ENCODE measurements around the gene GLT6D1. TPM values are rescaled to one million over a fixed set of nuclear protein-coding genes. Genes with fewer than 3 reads are reported as not detected.

The GLT6D1 gene
- total RNA-seq, 4 donors from 2014 or later, result not detected

DNA sequence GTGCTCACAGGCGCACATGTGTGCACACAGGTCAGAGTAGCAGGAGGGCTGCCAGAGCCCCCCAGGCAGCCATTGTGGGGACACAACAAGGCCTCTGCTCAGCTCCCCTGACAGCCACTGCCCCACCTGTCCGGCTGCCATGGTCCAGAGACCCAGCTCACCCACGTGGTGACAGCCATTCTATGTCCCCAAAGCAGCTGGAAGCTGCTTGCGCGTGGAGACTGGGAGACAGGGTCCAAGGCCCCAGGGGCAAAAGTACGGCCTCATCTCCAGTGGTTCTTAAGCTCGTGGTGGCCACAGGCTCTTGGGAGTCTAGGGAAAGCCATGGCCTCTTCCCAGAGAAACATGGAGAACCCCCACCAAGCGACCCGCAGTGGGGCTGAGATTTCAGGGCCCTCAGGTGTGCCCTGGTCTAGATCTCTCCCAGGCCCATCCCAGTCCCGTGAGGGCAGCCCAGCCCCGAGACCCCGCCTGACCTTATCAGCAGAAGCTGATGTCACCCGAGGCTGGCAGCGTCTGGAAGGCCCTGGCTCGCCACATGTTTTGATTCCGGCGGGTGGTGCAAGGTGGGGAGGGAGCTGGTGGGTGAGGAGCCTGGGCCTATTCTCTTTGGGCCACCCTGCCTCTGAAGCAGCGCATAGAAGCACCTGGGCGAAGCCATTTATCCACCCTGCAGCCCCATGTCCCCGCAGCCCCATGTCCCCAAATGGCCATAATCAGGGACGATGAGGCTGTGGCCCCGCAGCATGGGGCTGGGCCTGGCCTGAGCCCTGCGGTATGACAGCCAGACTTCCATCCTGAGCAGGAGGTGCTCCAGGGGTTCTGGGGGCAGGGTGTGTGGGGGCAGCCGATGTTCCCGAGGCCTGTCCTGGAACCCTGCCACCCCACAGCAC, 31.7 kb downstream of the GLT6D1 start:
- DNase-seq, result no peak
- Histone ChIP-seq H3K27me3 (peaks cover 0 to 54% (median 0%) of the 10 kb centered on the region in 4 donors), H3K27ac (no peak overlapping the region), H3K4me3 (no peak overlapping the region), H3K9me3 (no peaks in the 10 kb centered on the region), H3K36me3 (no peaks in the 10 kb centered on the region), H3K4me1 (peaks cover 0 to 4% (median 0%) of the 10 kb centered on the region in 3 donors)
- 80 to 92% methylated on average over 1 to 6 of the region's 25 CpGs for WGBS, 2 donors
- intact Hi-C loops (cut with DNase I), result no loop called here
- no peak for TF ChIP-seq POLR2A (IDR thresholded peaks at IDR 0.05)
- TF ChIP-seq, protein P1, sequence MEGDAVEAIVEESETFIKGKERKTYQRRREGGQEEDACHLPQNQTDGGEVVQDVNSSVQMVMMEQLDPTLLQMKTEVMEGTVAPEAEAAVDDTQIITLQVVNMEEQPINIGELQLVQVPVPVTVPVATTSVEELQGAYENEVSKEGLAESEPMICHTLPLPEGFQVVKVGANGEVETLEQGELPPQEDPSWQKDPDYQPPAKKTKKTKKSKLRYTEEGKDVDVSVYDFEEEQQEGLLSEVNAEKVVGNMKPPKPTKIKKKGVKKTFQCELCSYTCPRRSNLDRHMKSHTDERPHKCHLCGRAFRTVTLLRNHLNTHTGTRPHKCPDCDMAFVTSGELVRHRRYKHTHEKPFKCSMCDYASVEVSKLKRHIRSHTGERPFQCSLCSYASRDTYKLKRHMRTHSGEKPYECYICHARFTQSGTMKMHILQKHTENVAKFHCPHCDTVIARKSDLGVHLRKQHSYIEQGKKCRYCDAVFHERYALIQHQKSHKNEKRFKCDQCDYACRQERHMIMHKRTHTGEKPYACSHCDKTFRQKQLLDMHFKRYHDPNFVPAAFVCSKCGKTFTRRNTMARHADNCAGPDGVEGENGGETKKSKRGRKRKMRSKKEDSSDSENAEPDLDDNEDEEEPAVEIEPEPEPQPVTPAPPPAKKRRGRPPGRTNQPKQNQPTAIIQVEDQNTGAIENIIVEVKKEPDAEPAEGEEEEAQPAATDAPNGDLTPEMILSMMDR (IDR thresholded peaks at IDR 0.05), result no peak

DNA sequence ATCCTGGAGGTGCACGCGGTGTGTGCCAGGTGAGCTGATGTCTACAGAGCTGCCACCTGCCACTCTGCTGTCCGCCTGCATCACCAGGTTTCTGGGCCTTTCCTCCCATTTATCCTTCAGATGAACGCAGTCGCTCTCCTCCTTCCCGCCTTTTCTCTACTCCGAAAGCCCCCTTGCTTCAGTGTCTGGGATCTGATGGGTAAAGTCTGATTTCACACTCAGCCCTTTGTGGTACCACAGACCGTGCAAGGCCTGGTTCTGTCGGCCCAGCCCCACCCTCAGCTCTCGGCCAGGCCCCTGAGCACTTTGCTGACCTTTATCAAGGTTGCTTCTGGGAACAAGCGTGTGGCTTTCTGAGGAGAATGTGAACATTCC, 32.5 kb downstream of the GLT6D1 start:
- Histone ChIP-seq H3K36me3 (no peaks in the 10 kb centered on the region), H3K9me3 (no peaks in the 10 kb centered on the region), H3K27me3 (peaks cover 0 to 54% (median 0%) of the 10 kb centered on the region in 4 donors), H3K4me3 (no peak overlapping the region), H3K4me1 (peaks cover 0 to 4% (median 0%) of the 10 kb centered on the region in 3 donors), H3K27ac (no peak overlapping the region)
- WGBS, 2 donors, result 83 to 89% methylated on average over 10 of the region's 11 CpGs
- TF ChIP-seq, protein P1 (IDR thresholded peaks at IDR 0.05), result no peak
- no peak for TF ChIP-seq POLR2A (IDR thresholded peaks at IDR 0.05)
- DNase-seq, result no peak
- intact Hi-C loops (cut with DNase I), result no loop called here

DNA sequence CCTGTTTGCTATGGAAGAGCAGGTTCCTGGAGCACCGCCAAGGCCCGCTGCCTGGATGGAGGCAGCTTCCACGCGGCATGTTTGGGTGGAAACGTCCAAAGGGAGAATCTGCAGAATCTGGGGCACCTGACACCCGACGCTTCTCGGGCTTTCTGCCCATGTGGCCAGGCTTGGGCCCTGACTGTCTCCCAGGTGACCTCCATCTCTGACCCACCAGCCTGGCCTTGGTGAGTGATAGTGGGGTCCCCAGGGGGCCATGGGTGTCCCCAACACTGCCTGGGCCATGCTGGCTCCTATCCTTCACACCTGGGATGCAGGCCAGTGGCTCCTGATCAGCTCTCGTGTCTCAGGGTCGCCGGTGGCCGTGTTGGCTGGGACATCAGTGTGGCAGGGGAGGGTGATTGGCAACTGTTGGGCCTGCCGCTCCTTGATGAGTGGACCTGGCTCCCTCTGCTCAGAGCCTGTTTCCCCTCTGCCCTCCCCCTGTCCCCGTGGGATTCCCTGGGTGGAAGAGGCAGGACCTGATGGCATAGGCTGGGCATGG, 34.0 kb downstream of the GLT6D1 start:
- 13 to 18% methylated on average over 2 to 3 of the region's 14 CpGs for WGBS, 2 donors
- Histone ChIP-seq H3K36me3 (no peaks in the 10 kb centered on the region), H3K4me3 (no peak overlapping the region), H3K27me3 (peaks cover 0 to 56% (median 0%) of the 10 kb centered on the region in 4 donors), H3K27ac (no peak overlapping the region), H3K4me1 (peaks cover 0 to 4% (median 0%) of the 10 kb centered on the region in 3 donors), H3K9me3 (no peaks in the 10 kb centered on the region)
- TF ChIP-seq, protein P1 (IDR thresholded peaks at IDR 0.05), result no peak
- TF ChIP-seq POLR2A (IDR thresholded peaks at IDR 0.05), result no peak
- no peak for DNase-seq
- intact Hi-C loops (cut with DNase I), result no loop called here

DNA sequence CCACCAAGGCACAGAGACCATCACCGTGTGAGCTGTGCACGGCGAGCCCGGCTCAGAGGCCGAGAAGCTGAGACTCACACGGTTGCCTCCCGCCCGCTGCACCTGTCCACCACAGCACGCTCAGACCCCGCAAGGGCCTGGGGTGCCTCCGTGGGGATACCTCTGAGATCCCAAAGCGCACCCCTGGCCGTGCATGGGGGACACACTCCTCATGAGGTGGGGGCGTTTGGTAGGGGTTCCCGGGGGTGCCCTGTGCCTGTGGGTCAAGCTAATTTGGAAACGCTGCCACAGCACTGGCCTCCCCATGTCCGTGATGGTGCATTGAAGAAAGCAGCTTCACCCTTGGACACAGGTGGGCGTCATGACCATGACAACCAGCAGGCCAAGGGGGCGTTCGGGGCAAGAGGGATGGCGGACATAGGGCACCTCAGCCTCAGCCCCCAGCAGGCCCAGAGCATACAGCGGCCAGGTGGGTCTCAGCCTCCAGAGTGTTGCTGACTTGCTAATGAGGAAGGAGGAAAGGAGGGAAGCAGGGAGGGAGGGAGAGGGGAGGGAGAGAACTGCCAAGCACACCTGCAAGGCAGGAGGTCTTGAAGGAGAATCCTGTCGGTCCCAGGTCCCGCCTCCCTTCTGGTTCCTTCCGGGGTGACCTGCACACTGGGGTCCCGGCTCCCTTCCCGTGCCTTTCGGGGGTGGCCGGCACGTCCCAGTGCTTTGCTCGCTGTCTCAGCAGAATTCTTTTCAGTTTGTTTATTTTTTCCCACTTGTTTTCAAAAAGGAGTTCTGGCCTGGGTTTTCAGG, 34.7 kb downstream of the GLT6D1 start:
- H3K27ac ChIP-seq, result no peak overlapping the region
- intact Hi-C loops (cut with DNase I), result no loop called here
- WGBS, 2 donors, result 37 to 54% methylated on average over 9 to 10 of the region's 31 CpGs
- TF ChIP-seq, protein P1 (IDR thresholded peaks at IDR 0.05), result no peak
- TF ChIP-seq POLR2A (IDR thresholded peaks at IDR 0.05), result no peak
- DNase-seq, result no peak
- peaks cover 0 to 63% (median 0%) of the 10 kb centered on the region in 4 donors for H3K27me3 ChIP-seq
- H3K4me3 ChIP-seq, result no peak overlapping the region
- H3K36me3 ChIP-seq, result no peaks in the 10 kb centered on the region
- H3K9me3 ChIP-seq, result no peaks in the 10 kb centered on the region
- peaks cover 0 to 4% (median 0%) of the 10 kb centered on the region in 3 donors for H3K4me1 ChIP-seq
